GOT3 (cell line): ENCODE measurements around the gene SLC13A3.

Source experiments
- DNase-seq: peaks from one replicate; lab custom pipeline; 2025; ENCODE audit warnings: mixed read lengths; lab: John Stamatoyannopoulos, UW

Gene SLC13A3

DNA sequence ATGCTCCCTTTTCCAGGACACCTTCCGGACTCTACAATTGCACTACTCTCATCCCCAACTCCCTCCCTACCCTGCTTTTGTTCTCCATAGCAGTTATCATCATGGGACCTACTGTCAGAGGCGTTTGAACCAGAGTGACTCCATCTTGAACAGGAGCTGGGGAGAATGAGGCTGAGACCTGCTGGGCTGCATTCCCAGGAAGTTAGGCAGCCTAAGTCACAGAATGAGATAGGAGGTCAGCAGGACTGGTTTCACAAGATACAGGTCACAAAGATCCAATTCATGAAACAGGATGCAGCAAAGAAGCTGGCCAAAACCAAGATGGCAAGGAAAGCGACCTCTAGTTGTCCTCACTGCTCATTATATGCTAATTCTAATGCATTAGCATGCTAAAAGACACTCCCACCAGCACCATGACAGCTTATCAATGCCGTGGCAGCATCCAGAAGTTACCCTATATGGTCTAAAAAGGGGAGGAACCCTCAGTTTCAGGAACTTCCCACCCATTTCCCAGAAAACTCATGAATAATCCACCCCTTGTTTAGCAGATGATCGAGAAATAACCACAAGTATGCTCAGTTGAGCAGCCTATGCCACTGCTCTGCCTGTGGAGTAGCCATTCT, 15.6 kb downstream of the SLC13A3 start:
- DNase-seq: no peak

DNA sequence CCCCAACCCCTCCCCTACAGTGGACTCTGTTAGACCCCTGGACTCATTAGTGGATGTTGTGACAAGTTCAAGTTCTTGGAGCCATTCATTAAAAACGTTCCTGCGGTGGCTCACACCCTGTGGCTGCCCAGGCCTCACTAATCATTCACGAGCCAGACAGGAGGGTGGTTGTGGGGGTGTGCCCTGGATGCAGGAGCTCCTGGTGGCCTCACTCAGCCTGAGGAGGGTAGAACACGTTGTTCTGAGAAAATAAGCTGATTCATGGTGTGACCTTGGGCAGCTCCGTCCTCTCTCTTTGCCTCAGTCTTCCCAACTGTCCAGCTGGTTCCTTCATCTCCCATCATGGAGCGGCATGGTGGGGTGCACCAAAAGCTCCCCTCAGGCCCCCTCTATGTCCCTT, 16.7 kb downstream of the SLC13A3 start:
- DNase-seq: no peak

DNA sequence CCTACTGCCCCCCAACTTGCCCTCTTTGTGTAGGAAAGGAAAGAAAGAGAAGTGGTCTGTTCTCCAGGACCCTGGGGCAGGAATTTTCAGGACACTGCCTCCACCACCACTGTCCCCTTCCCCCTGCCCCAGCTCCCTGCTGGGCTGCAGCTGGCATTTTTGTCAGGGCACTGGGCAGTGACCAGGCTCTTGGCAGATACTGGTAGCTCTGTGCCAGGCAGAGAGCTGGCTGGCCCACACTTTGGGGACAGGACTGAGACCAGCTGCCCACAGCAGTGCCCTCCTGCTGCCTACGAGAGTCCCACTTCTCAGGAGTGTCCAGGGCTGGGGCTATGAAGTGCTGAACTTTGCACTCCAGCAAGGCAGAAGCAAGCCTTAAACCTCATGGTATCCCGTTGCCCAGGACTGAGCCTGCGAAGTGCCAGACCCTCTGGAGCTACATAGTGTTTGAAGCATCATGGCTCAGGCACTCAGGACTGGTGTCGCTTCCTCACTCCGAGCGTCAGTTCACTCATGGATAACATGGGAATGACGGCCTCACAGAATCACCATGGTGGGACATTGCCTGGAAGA, 19.3 kb downstream of the SLC13A3 start:
- DNase-seq: no peak

DNA sequence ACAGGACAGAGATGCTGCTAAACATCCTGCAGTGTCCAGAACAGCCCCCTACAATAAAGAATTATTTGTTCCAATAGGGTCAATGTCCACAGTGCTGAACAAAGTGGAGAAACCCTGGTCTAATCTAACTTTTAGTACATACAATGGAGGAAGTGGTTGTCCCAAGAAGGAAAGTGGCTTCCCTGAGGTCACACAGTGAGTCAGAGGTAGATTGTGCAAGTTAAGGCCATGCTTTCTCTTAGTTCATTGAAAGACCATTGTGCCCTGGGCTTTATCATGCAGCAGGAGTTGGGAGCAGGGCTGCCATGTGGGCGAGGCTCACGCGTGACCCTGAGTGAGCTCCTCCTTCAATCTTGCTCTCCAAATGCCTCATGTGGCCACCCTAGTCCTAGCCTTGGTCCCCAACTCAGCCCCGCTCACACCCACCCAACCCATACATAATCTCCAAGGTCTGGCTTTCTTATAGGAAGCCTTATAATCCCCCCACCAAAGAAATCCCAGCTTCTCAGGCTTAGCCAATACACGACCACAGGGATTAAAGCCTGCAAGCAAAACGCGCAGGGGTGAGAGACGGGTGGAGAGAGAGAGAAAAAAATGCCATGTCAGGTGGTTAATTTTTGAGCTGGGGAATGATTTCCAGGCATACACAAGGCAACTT, 19.9 kb downstream of the SLC13A3 start:
- DNase-seq: no peak

DNA sequence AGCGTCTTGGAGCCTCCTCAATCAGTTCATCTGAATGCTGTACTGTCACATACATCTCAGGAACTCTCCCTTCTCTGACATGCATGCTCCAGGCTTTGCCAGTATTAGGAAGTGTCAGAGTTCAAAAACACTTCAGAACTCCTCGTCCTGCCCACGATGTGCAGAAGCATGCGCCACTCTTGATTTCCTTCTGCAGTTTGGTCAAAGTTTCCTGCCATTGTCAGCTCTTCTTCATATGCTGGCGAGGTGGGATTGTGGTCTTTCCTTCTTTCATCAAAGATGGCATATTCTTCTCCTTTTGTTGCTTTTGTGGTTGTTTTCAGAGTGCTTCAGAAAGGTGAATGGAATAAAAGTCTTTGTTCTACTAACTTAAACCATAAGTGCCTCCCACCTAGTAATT, 21.0 kb downstream of the SLC13A3 start:
- DNase-seq: no peak

DNA sequence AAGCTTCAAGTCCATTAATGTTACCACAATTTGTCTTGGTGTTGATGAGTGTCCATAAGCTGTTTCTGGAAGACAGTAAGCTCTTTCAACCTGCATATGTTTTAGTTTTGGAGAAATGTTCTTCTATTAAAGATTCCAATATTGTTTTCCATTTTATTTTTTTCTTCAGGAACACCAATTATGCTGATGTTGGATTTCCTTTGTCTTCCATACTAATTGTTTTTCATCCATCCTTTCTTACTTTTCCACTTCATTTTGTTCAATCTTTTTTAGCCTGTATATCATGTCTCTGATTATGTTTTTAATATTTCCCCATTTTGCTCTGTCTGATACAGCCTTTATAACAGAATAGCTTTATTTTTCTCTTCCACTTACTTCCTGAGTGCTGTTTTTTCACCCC, 21.9 kb downstream of the SLC13A3 start:
- no peak for DNase-seq

DNA sequence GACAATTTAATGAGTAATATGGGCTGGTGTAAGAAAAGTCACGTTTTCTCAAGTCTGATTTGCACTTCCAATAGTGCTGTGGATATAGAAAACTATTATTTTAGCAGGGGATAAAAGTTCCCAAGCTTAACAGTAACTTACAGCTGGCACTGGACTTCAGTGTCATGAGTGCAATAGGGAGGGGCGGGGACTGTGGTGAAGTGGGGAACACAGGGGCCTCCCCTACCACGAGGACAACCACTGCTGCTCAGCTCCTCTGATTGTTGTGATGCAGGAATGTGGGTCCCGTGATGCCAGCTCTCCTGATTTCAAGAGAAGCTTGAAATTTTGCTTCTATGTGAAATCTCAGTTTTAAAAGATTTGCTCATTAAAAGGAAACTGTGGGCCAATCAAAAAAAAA, 24.0 kb downstream of the SLC13A3 start:
- no peak for DNase-seq

DNA sequence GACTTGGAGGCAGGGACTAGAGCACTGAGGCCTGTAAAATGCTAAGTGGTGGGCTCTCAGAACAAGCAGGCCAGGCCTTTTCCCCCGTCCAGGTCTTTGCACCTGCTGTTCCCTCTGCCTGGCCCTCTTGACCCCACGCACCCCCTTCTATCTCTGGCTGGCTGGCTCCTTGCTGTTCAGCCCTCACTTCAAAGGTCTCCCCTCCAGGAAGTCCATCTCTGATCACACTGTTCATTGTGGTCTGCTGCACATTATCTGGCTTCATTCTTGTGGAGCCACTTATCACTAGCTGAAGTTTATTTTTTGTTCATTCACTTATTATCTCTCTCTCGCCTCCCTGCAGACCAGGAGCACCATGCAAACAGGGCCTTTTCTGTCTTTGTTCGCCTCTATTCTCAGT, 24.5 kb downstream of the SLC13A3 start:
- DNase-seq: no peak

DNA sequence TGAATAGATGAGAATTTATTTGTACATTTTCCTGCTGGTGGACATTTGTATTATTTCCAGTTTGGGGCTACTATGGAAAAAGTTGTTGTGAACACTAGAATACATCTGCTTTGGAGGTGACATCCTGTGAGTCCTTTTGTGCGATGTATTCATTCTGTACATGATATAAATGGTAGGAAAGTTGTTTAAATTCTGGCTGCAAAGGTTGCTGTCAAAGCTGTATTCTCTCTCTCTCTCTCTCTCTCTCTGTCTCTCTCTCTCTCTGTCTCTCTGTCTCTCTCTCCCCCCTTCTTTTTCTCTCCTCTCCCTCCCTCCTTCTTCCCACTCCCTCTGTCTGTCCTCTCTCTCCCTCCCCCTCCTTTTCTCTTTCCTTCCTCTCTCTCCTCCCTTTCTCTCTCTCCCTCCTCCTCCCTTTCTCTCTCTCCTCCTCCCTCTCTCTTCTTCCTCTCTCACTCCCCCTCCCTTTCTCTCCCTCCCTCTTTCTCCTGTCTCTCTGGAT, 25.3 kb downstream of the SLC13A3 start:
- DNase-seq: no peak

DNA sequence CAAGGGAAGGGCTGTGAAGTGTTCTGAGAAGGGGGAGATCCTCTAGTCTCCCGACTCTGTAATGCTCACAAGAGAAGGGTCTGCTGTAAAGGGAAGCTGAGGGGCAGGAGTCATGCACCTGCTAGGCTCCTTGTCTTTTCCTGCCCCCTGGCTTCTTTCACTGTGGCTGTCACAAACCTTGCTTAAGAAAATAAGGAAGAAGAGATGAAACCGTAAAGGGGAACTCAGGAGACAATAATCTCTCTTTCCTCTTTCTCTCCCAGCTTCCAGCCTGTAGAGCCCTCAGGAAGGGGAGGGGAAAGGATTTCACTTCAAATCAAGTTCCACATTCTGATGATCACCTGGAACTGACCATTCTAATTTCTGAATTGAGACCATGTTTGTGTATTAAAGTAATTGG, 26.3 kb downstream of the SLC13A3 start:
- DNase-seq: no peak

DNA sequence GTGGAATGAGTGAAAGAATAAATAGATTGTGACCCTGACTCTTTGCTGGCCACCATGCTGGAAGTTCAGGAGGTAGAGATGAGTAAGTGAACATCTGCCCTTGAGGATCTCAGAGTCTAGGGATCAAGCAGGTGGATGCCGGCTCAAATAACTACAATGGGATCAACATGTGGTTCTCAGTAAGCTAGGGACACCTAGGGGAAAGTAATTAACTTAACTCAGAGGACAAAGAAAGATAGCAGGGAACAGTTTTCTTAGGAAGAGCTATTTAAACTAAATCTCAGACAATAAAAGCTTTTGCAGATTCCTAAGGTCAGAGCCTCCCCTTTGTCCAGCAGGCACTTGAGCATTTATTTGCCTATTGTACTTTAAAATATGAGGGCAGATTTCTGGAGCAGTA, 29.1 kb downstream of the SLC13A3 start:
- no peak for DNase-seq

DNA sequence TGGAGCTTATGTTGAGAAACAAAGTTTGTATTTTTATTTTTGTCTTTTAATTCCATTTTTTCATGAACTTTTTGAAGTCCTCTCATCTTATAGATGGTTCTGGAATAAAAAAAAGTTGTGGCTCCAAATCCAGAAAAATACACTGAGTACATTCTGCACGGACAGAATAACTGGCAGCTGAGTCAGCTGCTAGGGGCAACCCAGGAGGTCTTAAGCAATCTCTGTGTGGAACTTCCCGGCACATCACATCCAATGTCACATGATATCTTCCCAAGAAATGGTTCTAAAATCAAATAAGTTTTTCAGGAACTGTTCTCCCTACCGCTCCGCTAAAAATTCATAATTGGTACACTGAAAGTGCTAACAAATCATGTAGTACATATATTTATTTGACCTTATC, 29.8 kb downstream of the SLC13A3 start:
- DNase-seq: no peak

DNA sequence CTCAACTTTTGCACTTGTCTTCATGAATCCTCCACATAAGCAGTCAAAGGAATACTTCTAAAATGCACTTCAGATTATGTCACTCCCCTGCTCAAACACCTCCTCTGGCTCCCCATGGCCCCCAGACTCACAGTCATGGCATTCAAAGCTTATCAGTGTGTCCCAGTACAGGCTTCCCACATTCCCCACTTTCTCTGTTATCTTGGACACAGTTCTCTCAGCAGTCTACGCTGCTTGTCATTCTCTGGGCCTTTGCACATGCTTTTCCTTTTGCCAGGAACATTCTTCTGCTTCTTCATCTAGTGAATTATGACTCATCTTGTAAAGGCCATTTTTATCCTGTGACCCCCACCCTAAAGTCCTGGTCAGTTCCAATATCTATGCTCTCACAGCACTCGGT, 31.8 kb downstream of the SLC13A3 start:
- no peak for DNase-seq

DNA sequence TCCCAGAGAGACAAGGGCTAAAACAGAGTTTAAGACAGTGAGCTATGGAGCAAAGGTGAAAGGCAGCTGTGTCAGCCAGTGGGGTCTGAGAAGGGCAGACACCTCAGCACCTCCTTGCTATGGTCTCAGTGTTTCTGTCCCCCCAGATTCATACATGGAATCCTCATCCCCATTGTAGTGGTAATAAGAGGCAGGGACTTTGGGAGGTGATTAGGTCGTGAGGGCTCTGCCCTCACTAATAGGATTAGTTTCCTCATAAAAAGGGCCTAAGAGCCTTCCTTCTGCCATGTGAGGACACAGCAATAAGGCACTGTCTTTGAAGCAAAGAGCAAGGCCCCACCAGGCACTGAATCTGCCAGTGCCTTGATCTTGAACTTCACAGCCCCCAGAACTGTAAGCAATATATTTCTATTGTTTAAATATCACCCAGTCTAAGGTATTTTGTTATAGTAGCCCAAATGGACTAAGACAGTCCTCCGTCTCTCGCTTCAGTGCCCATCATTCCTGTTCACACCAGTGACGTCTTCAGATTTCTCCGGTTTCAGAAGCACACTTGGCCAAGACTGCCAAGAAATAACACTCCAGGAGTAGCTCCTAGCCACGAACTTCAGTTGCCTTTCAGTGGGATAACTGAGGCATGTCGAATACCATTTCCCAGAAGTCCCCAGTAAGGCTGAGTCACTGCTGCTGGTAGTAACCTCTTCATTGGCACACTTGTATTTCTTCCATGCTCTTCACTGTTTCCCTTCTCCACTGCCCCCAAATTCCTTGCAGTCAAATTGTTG, 32.8 kb downstream of the SLC13A3 start:
- no peak for DNase-seq

DNA sequence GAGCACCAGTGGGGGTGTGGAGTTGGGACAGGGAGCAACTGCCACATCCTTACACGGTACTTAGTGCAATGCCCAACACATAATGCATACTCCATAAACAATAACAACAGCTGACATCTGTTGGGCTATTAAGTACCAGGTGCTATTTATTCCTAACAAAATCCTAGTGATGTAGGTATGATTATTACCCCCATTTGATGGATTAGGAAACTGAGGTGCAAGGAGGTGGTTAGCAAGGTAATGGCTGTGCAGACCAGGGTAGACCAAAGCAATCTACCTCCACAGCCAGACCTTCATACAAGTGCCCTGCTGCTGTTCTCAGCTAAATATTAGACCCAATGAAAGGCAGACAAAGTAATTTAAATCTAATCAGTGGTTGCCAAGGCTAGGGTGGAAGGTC, 36.8 kb downstream of the SLC13A3 start:
- no peak for DNase-seq

DNA sequence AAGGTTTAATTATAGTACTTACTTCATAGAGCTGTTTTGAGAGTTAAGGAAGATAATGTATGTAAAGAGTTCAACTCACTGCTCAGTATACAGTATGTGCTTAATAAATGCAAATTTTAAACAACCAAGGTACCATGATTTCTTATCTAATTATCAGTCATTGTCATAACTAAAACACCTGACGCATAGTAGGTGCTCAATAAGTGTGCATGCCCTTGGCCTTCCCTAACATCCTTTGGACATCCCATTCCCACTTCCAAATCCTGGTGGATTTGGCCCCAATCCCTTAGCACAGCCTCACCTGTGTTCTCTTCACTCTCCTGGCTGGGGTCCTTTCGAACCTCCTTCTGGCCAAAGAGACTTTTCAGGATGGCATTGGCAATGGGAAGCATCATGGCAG, 41.1 kb downstream of the SLC13A3 start:
- DNase-seq: no peak

DNA sequence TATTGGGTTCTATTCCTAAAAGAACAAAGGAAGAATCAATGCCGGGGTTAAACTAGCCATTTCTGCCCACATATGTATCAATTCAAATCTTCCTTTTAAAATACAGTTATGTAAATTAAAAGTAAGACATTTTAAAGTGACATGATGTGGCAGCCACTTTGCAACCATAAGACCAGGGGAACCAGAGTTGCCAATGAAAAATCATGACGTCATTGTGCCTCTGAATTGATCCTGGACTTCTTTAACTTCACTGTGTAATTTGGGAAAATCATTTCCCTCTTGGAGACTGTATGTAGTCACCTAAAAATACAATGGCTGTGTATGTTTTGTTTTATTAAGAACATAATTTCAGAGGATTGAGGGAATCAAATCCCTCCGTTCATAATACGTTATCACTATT, 42.2 kb downstream of the SLC13A3 start:
- no peak for DNase-seq

DNA sequence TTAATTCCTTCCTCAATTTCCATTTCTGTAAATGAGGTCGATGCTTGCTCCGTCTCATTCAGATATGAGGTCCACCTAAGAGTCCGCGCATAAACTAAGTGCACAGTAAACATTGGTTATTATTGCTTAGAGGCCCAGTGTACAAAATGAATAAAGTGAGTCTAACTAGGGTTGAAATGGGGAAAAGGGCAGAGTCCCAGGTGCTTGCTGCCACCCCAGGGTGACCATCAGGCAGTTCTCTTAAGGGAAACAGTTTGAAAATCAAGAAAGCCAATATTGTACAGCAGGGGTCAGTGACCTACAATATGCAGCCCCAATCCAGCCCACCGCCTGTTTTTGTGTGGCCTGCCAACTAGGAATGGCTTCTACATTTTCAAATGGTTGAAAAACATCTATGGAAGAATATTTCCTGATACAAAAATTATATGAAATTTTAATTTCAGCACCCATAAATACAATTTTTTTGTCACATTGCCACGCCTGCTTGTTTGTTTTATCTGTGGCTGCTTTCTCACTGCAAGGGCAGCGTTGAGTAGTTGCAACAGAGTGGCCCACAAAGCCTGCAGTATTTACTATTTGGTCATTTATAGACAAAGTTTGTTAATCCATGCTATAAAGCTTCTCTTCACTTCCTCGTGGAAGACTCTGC, 43.3 kb downstream of the SLC13A3 start:
- DNase-seq: no peak

DNA sequence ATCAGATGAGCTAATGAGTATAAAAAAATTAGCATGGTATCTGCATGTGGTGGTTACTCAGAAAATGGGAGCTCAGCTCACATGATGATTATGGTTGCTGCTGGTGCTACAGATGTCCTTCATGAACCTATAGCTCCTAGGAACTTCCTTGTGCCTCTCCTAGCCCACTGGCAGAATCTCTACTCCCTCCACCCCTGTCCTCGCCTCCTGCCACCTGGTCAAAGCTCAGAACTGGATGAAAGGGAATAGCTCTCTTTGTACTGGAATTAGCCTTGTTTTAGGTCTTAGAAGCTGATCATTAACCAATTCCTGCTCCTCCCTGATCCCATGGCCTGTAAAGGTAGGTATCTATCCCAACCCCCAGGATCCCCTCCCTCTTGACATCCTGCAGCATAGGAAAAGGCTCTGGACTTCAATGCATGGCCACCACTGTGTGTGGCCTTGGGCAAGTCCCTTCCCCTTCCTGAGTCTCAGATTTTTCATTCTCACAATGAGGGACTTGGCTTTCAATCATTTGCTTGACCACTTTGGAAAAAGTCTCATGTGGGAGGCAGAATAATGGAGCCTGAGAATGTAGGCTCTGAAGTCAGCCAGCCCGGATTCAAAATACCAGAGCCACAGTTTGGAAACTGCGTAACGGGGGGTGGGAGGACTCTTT, 43.9 kb downstream of the SLC13A3 start:
- DNase-seq: no peak

DNA sequence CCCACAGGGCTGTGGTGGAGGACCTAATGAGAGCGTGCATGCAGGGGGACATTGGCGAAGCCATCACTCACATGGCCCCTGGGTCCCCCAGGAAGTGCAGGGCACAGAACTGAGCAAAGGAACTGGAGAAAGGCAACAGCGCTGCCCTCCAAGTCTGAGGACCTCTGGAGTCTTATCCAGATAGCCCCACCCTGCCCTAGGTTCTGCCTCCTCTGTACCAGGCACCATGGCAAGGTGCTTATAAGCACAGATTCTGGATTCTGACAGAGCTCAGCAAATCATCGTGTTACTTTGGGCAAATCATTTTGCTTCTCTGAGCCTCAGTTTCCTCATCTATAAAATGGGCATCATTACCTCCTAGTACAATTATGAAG, 44.5 kb downstream of the SLC13A3 start:
- DNase-seq: no peak

DNA sequence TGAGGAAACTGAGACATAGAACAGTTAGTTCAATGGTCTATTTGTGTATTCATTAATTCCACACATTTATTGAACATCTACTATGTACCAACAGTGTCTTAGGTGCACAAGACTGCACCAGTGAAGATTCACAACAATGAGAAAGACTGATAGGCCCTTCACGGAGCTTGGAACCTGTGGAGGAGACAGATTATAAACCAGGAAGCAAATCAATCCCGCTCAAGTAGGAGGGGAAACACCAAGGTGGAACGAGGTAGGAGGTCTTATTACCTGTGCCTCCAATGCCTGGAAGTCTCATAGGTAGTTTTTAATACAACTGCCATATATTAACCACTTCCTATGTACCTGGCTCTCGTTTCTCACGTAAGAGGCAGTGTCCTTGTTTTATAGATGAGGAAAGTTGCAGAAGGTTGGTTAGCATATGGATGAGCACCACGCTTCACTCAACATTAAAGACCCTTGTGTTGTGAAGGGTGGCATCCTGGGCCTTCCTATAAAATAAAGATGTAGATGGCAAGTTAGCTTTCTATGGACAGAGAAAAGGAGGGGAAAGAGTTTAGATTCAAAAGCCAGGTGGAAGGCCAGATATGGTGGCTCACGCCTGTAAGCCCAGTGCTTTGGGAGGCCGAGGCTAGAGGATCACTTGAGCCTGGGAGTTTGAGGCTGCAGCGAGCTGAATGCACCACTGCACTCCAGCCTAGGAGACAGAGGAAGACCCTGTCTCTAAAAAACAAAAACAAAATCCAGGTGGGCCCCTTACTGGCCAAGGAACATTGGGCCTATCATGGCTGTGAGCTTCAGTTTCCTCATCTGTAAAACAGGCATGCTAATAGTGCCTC, 45.1 kb downstream of the SLC13A3 start:
- no peak for DNase-seq
